ENCODE results near the gene SPATA31A5. TPM values are rescaled to one million over a fixed set of nuclear protein-coding genes. Genes with fewer than 3 reads are reported as not detected.
"Not testable (repeated sequence)": the region's sequence is repeated elsewhere in the genome, so short reads cannot be mapped to it uniquely, and the experiment has no call there.

The SPATA31A5 gene
- not detected for polyA plus RNA-seq (ENCODE audit: low read depth in 6 of 6)

DNA sequence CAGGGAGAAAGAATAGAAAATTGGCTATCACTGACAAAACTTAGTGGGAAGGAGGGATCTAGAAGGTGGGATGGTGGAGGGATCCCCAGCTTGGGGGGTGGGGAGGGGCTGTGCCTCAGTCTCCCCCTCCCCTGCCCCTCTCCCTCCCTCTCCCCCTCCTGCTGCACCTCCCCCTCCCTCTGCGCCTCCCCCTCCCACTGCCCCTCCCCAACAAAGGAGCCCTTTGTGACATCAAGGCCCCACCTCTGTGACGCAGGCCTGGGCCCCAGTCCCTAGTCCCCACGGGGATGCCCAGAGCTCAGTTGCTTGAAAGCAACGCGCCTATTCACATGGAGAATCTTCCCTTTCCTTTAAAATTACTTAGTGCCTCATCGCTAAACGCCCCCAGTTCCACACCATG lies at the start of gene SPATA31A5:
SPATA31A5 (plus strand) TSS at position 301 of the 400 bp plus-strand sequence; CDS start at position 330, 29 bp downstream.
- H3K36me3 Mint-ChIP-seq; H3K27me3 Mint-ChIP-seq; H3K9me3 Mint-ChIP-seq; ATAC-seq (ENCODE audit: low read depth in 2 of 2); H3K27ac Mint-ChIP-seq; H3K4me3 Mint-ChIP-seq; H3K4me1 Mint-ChIP-seq; DNase-seq: not testable (repeated sequence)

DNA sequence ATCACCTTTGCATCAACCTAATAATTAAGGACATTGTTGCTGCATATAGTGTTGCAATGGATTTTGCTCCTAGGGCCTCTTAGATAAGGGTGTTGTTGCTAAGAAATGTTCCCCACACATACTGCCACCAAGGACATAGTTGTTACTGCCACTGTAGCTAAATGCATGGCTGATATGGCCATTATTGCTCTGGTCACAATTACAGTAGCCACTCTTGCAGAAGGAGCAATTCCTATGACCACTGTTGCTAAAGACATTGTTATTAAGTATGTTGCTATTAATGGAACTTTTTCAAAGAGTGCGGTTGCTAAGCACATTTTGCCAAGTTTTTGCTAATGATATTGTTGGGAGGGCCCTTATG lies 48.8 kb downstream of the SPATA31A5 start:
- H3K4me3 Mint-ChIP-seq; H3K4me1 Mint-ChIP-seq; H3K9me3 Mint-ChIP-seq; ATAC-seq (ENCODE audit: low read depth in 2 of 2); DNase-seq; H3K36me3 Mint-ChIP-seq; H3K27ac Mint-ChIP-seq; H3K27me3 Mint-ChIP-seq: not testable (repeated sequence)

DNA sequence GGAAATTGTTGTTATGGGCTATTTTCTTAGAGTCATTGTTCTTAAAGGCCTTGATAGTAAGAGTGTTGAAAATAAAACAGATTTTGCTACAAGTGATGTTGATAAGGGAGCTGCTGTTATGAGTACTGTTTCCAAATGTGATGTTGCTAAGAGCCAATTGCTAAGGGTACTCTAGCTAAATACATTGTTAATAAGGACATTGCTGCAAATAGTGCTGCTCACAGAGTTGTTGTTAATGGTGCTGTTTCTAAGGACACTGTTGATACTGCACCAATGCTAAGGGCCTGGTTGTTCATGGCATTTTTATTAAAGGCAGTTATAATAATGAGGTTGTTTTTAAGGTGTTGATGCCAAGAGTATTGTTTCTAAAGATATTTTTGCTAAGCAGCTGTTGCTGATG lies 52.2 kb downstream of the SPATA31A5 start:
- H3K36me3 Mint-ChIP-seq; H3K27ac Mint-ChIP-seq; H3K9me3 Mint-ChIP-seq; H3K27me3 Mint-ChIP-seq; DNase-seq; H3K4me1 Mint-ChIP-seq; H3K4me3 Mint-ChIP-seq; ATAC-seq (ENCODE audit: low read depth in 2 of 2): not testable (repeated sequence)
